GM12878 (cell line): ENCODE measurements around the gene COQ10B. TPM values are rescaled to one million over a fixed set of nuclear protein-coding genes. Genes with fewer than 3 reads are reported as not detected.

Experiments used
- ATAC-seq: fragments of 200-7000 bp; cut with Tn5 transposase; 3 replicates; pipeline ENCODE4 v1.9.1; 2020; ENCODE audit warnings: mild to moderate bottlenecking, moderate library complexity
- BruUV-seq: library from RNA; stranded (reverse); fragments of 400-500 nt; replicated peaks from 2 replicates; lab custom pipeline; 2021; lab: Mats Ljungman, UMichigan
- CTCF ChIA-PET: fragments of 300-600 bp; sonication (Branson Sonifier 250); formaldehyde crosslinking; extraction: SDS; loops from one replicate; lab custom pipeline; 2021; ENCODE audit warnings: inconsistent platforms; lab: Yijun Ruan, JAX
- POLR2A ChIA-PET: fragments of 350-600 bp; formaldehyde crosslinking; extraction: SDS; loops from one replicate; lab custom pipeline; 2021; ENCODE audit warnings: inconsistent platforms; lab: Charles Lee
- RAD21 ChIA-PET: fragments of 300-600 bp; sonication (Branson Sonifier 250); formaldehyde crosslinking; loops from one replicate; lab custom pipeline; 2023; ENCODE audit warnings: antibody characterized with exemption; ENCODE audit not compliant: unreplicated experiment; lab: Charles Lee
- SMC1A ChIA-PET: fragments of 300-600 bp; sonication (Branson Sonifier 250); formaldehyde crosslinking; loops from one replicate; lab custom pipeline; 2023; ENCODE audit not compliant: unreplicated experiment, uncharacterized antibody; lab: Charles Lee
- DNase-seq: peaks from one replicate; pipeline ENCODE4 v3.0.0-alpha.2; 2011; ENCODE audit warnings: low read depth, low spot score
- FAIRE-seq: peaks from 3 replicates; lab custom pipeline; 2011; peaks lifted over from hg19 to GRCh38; lab: Jason Lieb, UNC
- H2AFZ ChIP-seq: 2 replicates; pipeline ENCODE4 v1.6.0; 2011; ENCODE audit warnings: low read depth, low read length, control low read depth; ENCODE audit not compliant: control insufficient read depth
- H3K27ac ChIP-seq: 2 replicates; pipeline ENCODE4 v1.5.1; 2011; ENCODE audit warnings: control low read depth; ENCODE audit not compliant: control insufficient read depth, insufficient read depth
- H3K27me3 ChIP-seq, 2 experiments: replicated peaks in 1 of 2; 2 replicates each; pipeline versions ENCODE4 v1.6.0 to v1.6.1; 2011; ENCODE audit warnings: low read length in 1 of 2; ENCODE audit not compliant: control insufficient read depth in 2 of 2, insufficient read depth in 2 of 2
- H3K36me3 ChIP-seq, 2 experiments: 2 replicates each; pipeline ENCODE4 v1.5.1; 2011; ENCODE audit warnings: low read length in 1 of 2; ENCODE audit not compliant: control insufficient read depth in 2 of 2, insufficient read depth in 2 of 2
- H3K4me1 ChIP-seq: 2 replicates; pipeline ENCODE4 v1.6.1; 2011; ENCODE audit warnings: mild to moderate bottlenecking, low read length, moderate library complexity, mixed read lengths; ENCODE audit not compliant: control insufficient read depth, insufficient read depth
- H3K4me2 ChIP-seq: 2 replicates; pipeline ENCODE4 v1.6.0; 2011; ENCODE audit warnings: control low read depth; ENCODE audit not compliant: control insufficient read depth, insufficient read depth
- H3K4me3 ChIP-seq: fragments of 200-600 bp; sonication (generic); 2 replicates; pipeline ENCODE4 v1.5.1; 2016
- H3K79me2 ChIP-seq: 2 replicates; pipeline ENCODE4 v1.6.0; 2011; ENCODE audit warnings: low read length; ENCODE audit not compliant: control insufficient read depth, insufficient read depth
- H3K9ac ChIP-seq: 2 replicates; pipeline ENCODE4 v1.8.0; 2011; ENCODE audit warnings: low read length, control low read depth, mixed read lengths; ENCODE audit not compliant: control insufficient read depth, insufficient read depth
- H3K9me3 ChIP-seq: replicated peaks from 3 replicates; pipeline ENCODE4 v1.5.1; 2011; ENCODE audit warnings: mild to moderate bottlenecking, low read length; ENCODE audit not compliant: control insufficient read depth, insufficient read depth
- H4K20me1 ChIP-seq: 2 replicates; pipeline ENCODE4 v1.6.0; 2011; ENCODE audit not compliant: control insufficient read depth, insufficient read depth
- NKRF ChIP-seq: fragments of 450-650 bp; conservative IDR thresholded peaks from 2 replicates; pipeline ENCODE4 v1.6.1; 2017; ENCODE audit warnings: mild to moderate bottlenecking, moderate library complexity
- NR2C1 ChIP-seq: fragments of 450-650 bp; IDR thresholded peaks from 2 replicates; pipeline ENCODE4 v1.6.1; 2017; ENCODE audit warnings: antibody characterized with exemption, mild to moderate bottlenecking, moderate library complexity
- PML ChIP-seq: IDR thresholded peaks from 2 replicates; pipeline ENCODE4 v1.6.1; 2012; ENCODE audit warnings: low read length, inconsistent platforms
- POLR2A ChIP-seq: IDR thresholded peaks from 2 replicates; pipeline ENCODE4 v1.6.1; 2011; ENCODE audit warnings: low read depth, mild to moderate bottlenecking, low read length
- PRDM15 ChIP-seq: fragments of 450-650 bp; formaldehyde crosslinking; IDR thresholded peaks from 2 replicates; pipeline ENCODE4 v1.4.0; 2020; ENCODE audit warnings: mild to moderate bottlenecking, moderate library complexity
- RB1 ChIP-seq: fragments of 450-650 bp; formaldehyde crosslinking; IDR thresholded peaks from 2 replicates; pipeline ENCODE4 v1.6.1; 2017; ENCODE audit warnings: mild to moderate bottlenecking, borderline replicate concordance
- RELA ChIP-seq: fragments of 450-650 bp; IDR thresholded peaks from 2 replicates; pipeline ENCODE4 v1.8.0; 2014; ENCODE audit warnings: borderline replicate concordance; ENCODE audit not compliant: partially characterized antibody
- SPI1 ChIP-seq: IDR thresholded peaks from 2 replicates; pipeline ENCODE4 v1.6.1; 2011; ENCODE audit warnings: low read depth, mild to moderate bottlenecking, low read length, moderate library complexity, borderline replicate concordance; ENCODE audit not compliant: insufficient read depth
- SUPT20H ChIP-seq: IDR thresholded peaks from 2 replicates; pipeline ENCODE4 v1.6.1; 2011; ENCODE audit warnings: low read depth, mild to moderate bottlenecking, low read length, moderate library complexity, borderline replicate concordance; ENCODE audit not compliant: control insufficient read depth
- USF1 ChIP-seq: IDR thresholded peaks from 2 replicates; pipeline ENCODE4 v1.6.1; 2011; ENCODE audit warnings: borderline replicate concordance, low read depth, mild to moderate bottlenecking, moderate library complexity, mixed read lengths, low read length; ENCODE audit not compliant: insufficient read depth; ENCODE audit errors: extremely low read length
- ZSCAN29 ChIP-seq: fragments of 450-650 bp; IDR thresholded peaks from 2 replicates; pipeline ENCODE4 v1.6.1; 2017; ENCODE audit warnings: mild to moderate bottlenecking, moderate library complexity
- WGBS: methylation state at CpG from one replicate; pipeline ENCODE4 v1.1.6; 2016; ENCODE audit warnings: low lambda C conversion rate; ENCODE audit not compliant: insufficient replicate concordance, insufficient coverage; ENCODE audit errors: missing lambda C conversion rate; 5-methylcytosine and 5-hydroxymethylcytosine counted together
- in situ Hi-C: fragments of 300-500 bp; cut with MboI; formaldehyde crosslinking; loops from 9 replicates; pipeline ENCODE4 v1.14.3; 2018; ENCODE audit warnings: mixed read lengths
- intact Hi-C: fragments of 100-400 bp; cut with micrococcal nuclease; formaldehyde crosslinking; loops from one replicate; pipeline ENCODE4 v1.14.2; 2022; ENCODE audit not compliant: unreplicated experiment
- polyA plus RNA-seq, 11 experiments: library from polyadenylated mRNA; depleted of rRNA in 4 of 11; unstranded in 6 of 11; stranded (reverse) in 5 of 11; fragments of >200 nt; fragmentation: Nextera tagmentation in 4 of 11; fragmentation: Illumina TruSeq in 1 of 11; extraction: Ambion mirVana in 4 of 11; extraction: Trizol in 1 of 11; gene quantifications; 1 replicate in 1 of 11; 2 replicates in 10 of 11; pipeline versions ENCODE4 v1.2.1 to v1.2.3, GENCODE V29; 2011 to 2016; ENCODE audit warnings: inconsistent platforms in 2 of 11, missing spikeins in 2 of 11, low read depth in 1 of 11
- total RNA-seq, 4 experiments: library from RNA; depleted of rRNA in 3 of 4; stranded (reverse); fragments of >200 nt in 3 of 4; fragmentation: Illumina TruSeq in 1 of 4; extraction: Trizol in 1 of 4; gene quantifications; 2 replicates each; pipeline versions ENCODE4 v1.2.1 to v1.2.3, GENCODE V29; 2013 to 2021

COQ10B gene
- total and polyA plus RNA-seq, 10 of the 15 experiments (the other 5 are each of a cell fraction or from before 2014, with no cell fraction given): 3.6 to 23.2 (median 13.2) TPM

GRCh38 chr2:197419438-197419837, 33.9 kb upstream of the COQ10B start (continued):
- no peak for TF ChIP-seq PML
- TF ChIP-seq USF1: no peak
- no peak for TF ChIP-seq SUPT20H
- no peak for TF ChIP-seq PRDM15 (CRISPR knock-in tag)
- TF ChIP-seq RELA: no peak
- no peak for TF ChIP-seq POLR2A
- no peak for TF ChIP-seq ZSCAN29

GRCh38 chr2:197423307-197423706, 30.0 kb upstream of the COQ10B start:
- no peak for FAIRE-seq
- Histone ChIP-seq H2AFZ (no peak overlapping the region), H3K4me1 (no peaks in the 10 kb centered on the region), H3K27me3 (no peaks in the 10 kb centered on the region), H3K9me3 (no peaks in the 10 kb centered on the region), H3K9ac (no peak overlapping the region), H3K27ac (no peak overlapping the region), H3K36me3 (peaks cover 3 to 27% of the 10 kb centered on the region in 2 experiments), H3K4me2 (no peak overlapping the region), H4K20me1 (peaks cover 11% of the 10 kb centered on the region), H3K79me2 (peaks cover 62% of the 10 kb centered on the region), H3K4me3 (no peak overlapping the region)
- RAD21 ChIA-PET: no interaction called here
- CTCF ChIA-PET: interaction anchor here (0.6 to 2.3 kb wide), 5 partner anchors 13 to 544 kb away, joined by 3 to 6 read pairs (median 4); partner anchors contain the start of gene COQ10B
- in situ Hi-C loops: no loop called here
- DNase-seq: no peak
- no TSS peak for BruUV-seq
- SMC1A ChIA-PET: interaction anchor here (1.2 to 1.9 kb wide), 2 partner anchors 10 to 12 kb away, joined by 5 to 8 read pairs; partner anchors contain the start of gene SF3B1
- WGBS: 90% methylated on average over 2 of the region's 2 CpGs
- POLR2A ChIA-PET: interaction anchor here (0.6 to 1.0 kb wide), 3 partner anchors 12 to 1297 kb away, joined by 3 to 4 read pairs (median 3); partner anchors contain the start of gene SF3B1
- ATAC-seq: no peak
- intact Hi-C loops: no loop called here
- TF ChIP-seq NR2C1 (no peak), RB1 (no peak), SPI1 (no peak), NKRF (no peak)
